ENCODE data around the gene MRPL4.
"Not testable (repeated sequence)": the region's sequence is repeated elsewhere in the genome, so short reads cannot be mapped to it uniquely, and the experiment has no call there.

MRPL4 gene

GRCh38 chr19:10230173-10230860, 21.7 kb upstream of the MRPL4 start:
- peak in 1 of 3 donors; percentile 38 for DNase-seq (ENCODE audit: low read depth in 3 of 3)

GRCh38 chr19:10230861-10231611, 21.0 kb upstream of the MRPL4 start, which contains the start of gene S1PR2:
S1PR2 (minus strand) TSS chr19:10231331; CDS start chr19:10224905, 6,426 bp downstream.
- DNase-seq (ENCODE audit: low read depth in 3 of 3), result peak; percentile 36 to 70 (median 52)

DNA sequence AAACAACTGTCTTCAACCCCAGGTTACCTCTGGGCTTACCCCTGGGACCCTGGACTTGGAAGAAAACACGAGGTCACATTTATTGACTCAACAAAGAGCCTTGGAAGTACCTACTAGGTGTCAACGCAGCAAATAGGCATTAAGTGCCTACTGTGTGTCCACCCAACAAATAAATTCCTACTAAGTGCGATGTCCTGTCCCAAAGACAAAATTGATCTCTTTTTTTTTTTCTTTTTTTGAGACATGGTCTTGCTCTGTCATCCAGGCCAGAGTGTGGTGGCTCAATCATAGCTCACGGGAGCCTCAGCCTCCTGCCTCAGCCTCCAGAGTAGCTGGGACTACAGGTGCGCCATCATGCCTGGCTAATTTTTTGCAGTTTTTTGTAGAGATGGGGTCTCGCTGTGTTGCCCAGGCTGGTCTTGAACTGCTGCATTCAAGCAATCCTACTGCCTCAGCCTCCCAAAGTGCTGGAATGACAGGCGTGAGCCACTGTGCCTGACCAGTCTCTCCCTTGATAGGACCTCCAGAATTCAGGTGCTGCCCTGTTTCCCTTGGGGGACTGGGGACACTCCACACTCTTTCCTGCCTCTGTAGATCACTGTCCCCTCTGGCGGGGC, 20.3 kb upstream of the MRPL4 start:
- DNase-seq (ENCODE audit: low read depth in 3 of 3), result no peak

DNA sequence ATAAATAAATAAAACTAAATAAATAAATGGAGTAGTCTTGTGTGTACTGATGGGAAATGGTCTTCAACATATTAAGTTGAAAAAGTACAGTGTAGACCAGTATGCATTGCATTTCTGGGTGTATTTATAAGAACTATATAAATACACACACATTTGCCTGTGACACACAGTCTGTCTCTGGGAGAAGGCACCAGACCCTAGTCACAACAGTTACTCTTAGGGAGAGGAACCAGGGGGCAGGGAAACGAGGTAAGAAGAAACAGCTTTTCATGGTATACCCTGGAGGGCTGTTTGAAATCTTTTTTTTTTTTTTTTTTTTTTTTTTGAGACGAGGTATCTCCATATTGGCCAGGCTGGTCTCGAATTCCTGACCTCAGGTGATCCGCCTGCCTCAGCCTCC, 18.1 kb upstream of the MRPL4 start:
- no peak for DNase-seq (ENCODE audit: low read depth in 3 of 3)

DNA sequence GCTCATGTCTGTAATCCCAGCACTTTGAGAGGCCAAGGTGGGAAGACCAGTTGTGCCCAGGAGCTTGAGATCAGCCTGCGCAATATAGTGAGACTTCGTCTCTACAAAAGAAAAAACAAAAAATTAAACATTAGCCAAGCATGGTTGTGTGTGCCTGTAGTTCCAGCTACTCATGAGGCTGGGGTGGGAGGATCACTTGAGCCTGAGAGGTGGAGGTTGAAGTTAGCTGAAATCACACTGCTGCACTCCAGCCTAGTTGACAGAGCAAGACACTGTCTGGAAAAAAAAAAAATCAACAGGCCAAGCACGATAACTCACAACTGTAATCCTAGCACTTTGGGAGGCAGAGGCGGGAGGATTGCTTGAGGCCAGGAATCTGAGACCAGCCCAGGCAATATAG, 17.0 kb upstream of the MRPL4 start:
- no peak for DNase-seq (ENCODE audit: low read depth in 3 of 3)

- DNase-seq (ENCODE audit: low read depth in 3 of 3), result not testable (repeated sequence)
These were observed 16.6 kb upstream of the MRPL4 start for GRCh38 chr19:10235409-10235808.

DNA sequence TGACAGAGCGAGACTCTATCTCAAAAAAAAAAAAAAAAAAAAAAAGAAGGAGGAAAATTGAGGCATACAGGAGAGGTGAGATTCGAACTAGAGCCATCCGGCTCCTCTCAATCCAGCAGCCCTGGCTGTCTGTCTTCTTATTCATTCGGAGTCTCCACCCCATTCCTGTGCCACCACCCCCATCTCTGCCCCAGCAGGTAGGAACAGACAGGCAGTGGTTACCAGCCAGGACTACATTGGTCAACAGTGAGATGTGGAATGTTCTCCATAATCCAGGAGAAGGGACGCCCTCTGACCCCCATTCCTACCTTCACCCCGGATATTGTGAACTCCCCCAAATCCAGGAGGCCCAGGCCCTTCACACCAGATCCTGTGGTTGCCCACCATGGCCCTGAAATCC, 14.3 kb upstream of the MRPL4 start:
- DNase-seq (ENCODE audit: low read depth in 3 of 3), result no peak

GRCh38 chr19:10238172-10238783, 13.7 kb upstream of the MRPL4 start:
- no peak for DNase-seq (ENCODE audit: low read depth in 3 of 3)

GRCh38 chr19:10241826-10242449, 10.1 kb upstream of the MRPL4 start:
- not testable (repeated sequence) for DNase-seq (ENCODE audit: low read depth in 3 of 3)

DNA sequence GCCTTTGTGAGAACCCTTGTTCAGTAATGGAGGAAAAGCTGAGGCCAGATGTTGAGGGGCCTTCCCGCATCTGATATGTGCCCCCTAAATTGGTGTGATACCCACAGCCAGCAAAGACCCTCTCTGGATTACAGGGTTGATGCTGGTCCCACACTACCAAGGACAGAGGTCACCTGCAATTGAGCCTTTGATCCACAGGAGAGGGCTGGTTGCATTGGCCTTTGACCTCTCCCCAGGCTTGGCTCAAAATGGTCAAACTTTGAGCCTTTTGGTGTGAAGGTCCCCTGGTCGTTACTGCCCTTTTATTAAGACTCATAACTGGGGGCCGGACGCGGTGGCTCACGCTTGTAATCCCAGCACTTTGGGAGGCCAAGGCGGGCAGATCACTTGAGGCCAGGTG, 8.4 kb upstream of the MRPL4 start:
- no peak for DNase-seq (ENCODE audit: low read depth in 3 of 3)

DNA sequence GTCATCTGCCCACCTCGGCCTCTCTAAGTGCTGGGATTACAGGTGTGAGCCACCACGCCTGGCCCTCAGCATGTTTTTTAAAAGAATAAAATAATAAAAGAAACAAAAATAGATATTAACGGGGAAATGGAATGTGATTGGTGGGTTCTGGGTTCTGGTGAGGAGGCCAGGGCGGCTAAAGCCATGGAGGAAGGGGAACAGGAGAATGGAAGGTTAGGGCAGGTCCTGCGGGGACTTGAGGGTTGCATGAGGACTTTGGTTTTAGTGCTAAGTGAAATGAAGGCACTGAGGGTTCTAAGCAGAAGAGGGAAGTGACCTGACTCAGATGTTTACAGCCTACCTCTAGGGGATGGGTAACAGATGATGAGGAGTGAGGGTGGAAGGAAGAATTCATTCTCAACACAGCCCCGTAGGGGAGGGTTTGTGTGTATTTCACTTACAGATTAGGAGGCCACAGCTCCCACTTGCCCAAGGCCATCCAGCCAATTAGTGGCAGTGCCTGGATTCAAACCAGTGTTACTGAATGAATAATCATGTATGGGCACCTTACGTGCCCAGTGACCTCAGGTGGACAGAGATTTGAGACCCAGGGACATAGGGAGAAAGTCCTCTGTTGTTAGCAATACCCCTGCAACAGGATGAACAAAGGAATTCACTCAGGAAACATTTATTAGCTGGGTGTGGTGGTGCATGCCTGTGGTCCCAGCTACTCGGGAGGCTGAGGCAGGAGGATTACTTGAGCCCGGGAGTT, 6.7 kb upstream of the MRPL4 start:
- DNase-seq (ENCODE audit: low read depth in 3 of 3), result no peak

GRCh38 chr19:10246511-10246910, 5.5 kb upstream of the MRPL4 start:
- DNase-seq (ENCODE audit: low read depth in 3 of 3), result no peak

DNA sequence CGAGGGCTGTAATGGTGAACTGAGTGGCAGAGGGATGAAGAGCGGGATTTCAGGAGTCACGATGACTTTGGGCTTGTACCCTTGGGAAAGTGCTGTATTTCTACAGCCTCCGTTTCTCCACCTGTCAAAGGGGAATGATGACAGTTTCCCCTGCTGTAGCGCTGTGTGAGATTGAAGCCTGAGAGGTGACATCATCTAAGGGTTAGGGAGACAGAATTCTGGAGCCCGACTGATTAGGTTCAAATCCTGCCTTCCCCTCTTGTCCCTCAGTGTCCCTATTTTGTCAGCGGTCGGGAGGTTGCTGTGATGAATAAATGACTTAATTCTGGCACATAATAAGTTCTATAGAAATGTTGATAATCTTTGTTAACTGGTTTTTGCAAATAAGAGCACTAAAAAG, 693 bp downstream of the MRPL4 start:
- no peak for DNase-seq (ENCODE audit: low read depth in 3 of 3)

DNA sequence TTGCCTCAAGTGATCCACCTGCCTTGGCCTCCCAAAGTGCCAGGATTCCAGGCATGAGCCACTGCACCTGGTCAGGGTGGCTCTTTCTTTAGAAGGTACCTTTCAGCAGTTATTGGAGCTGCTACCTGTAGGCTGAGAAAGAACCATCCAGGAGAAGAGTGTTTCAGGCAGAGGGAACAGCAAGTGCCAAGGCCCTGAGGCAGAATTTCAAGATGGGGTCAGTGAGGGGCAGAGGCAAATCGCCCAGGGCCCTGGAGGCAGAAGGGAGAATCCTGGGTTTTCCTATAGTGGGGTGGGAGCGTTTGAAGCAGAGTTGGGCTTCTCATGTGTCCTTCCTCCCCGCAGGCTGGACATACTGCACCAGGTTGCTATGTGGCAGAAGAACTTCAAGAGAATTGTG, 2.2 kb downstream of the MRPL4 start:
- no peak for DNase-seq (ENCODE audit: low read depth in 3 of 3)

GRCh38 chr19:10255358-10255757, 3.3 kb downstream of the MRPL4 start:
- DNase-seq (ENCODE audit: low read depth in 3 of 3), result no peak

DNA sequence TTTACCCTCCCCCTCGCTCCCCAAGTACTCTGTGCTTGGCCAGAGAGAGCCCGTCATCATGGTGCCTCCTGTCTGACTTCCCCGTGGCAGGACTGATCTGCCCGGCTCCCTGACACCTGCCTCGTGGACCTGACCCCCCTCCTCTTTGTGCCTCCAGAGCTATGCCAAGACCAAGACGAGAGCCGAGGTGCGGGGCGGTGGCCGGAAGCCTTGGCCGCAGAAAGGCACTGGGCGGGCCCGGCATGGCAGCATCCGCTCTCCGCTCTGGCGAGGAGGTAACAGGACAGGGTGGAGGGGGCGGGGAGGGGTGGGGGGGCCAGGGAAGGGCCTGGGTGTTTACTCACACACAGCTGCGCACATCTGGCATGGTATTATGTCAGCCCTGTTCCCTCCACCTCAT, 4.5 kb downstream of the MRPL4 start:
- no peak for DNase-seq (ENCODE audit: low read depth in 3 of 3)

DNA sequence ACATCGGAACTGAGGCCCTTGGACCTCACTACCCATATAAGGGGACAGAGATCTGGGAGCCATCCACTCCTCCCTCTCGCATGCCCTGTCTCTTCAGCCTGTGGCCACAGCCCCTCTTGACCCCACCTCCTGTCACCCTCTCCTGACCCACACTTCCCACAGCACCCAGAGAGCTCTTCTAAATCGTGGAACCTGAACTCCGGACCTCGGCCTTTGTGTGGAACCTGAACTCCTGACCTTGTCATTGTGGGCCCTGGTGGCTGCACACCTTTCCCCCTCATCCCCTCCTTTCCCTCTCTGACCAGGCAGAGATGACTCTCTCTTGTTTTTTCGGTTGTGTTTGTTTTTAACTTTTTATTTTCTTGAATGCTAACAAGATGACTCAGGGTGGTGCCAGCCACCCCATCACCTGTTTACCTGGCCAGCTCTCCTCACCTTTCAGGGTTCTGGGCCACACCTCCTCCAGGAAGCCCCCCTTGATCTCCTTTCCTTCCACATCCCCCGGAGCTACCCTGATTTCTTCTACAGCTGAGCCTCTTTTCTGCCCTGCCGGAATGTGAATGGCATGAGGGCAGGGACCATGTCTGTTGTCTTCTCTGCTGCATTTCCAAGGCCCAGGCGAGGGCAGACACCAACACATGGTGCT, 5.1 kb downstream of the MRPL4 start:
- DNase-seq (ENCODE audit: low read depth in 3 of 3), result no peak

DNA sequence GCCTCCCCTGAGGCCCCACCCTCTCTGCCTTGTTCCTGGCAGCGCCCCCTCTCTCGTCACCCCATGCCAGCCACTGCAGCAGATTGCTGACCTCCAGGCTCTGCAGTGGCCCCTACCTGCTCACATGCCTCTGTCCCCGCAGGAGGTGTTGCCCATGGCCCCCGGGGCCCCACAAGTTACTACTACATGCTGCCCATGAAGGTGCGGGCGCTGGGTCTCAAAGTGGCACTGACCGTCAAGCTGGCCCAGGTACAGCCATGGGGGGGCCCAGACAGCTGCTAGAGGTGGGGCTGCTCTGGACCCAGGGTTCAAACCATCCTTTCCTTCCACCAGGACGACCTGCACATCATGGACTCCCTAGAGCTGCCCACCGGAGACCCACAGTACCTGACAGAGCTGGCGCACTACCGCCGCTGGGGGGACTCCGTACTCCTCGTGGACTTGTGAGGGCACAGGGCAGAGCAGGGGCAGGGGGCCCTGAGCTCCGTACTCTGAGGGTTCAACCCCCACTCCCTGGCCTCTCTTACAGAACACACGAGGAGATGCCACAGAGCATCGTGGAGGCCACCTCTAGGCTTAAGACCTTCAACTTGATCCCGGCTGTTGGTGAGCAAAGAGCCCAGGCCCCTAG, 6.2 kb downstream of the MRPL4 start:
- DNase-seq (ENCODE audit: low read depth in 3 of 3), result no peak

DNA sequence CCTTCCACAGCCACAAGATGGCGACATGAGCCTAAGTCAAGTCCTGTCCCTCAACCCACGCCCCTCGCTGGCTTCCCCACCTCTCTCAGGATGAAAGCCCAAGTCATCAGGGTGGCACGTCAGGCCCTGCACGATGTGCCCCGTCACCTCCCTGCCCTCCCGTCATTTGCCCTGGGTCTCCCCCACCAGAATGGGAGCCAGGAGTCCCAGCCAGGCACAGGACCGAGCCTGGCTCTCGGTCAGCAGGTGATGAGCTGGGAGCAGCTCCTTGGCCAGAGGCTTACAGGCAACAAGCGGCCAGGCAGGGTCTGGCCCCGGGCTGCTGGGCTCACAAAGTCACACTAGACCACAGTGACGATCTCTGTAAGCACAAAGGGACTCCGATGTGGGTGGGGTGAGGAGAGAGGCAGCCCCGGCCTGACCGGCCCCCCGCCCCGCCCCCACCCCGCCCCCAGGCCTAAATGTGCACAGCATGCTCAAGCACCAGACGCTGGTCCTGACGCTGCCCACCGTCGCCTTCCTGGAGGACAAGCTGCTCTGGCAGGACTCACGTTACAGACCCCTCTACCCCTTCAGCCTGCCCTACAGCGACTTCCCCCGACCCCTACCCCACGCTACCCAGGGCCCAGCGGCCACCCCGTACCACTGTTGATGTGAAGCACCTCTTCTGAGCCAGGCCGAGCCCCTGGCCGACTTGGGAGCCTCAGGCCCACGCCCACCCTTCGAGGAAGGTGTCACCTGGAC, 7.3 kb downstream of the MRPL4 start:
- peak; percentile 92 to 98 (median 92) for DNase-seq (ENCODE audit: low read depth in 3 of 3)

Data from stimulated activated CD4-positive, alpha-beta T cell treated with anti-CD3 and anti-CD28 coated beads, TNF-alpha, amount 100 ng/mL, for 48 hours (primary cell).